ENCODE measurements around the gene GDI2.
"Not testable (repeated sequence)": the region's sequence is repeated elsewhere in the genome, so short reads cannot be mapped to it uniquely, and the experiment has no call there.

GRCh38 chr10:5777758-5778157 lies 35.5 kb downstream of the GDI2 start:
- TF ChIP-seq CTCF (conservative IDR thresholded peaks at IDR 0.05); ZFX (IDR thresholded peaks at IDR 0.05): not testable (repeated sequence)

All from C4-2B (cell line).